Right renal pelvis (tissue), 4 donors: ENCODE data around the gene DUOX1. TPM values are rescaled to one million over a fixed set of nuclear protein-coding genes. Genes with fewer than 3 reads are reported as not detected.
A peak's percentile ranks its signal among the peaks of the same experiment; 100 is the strongest.

Source experiments
- DNase-seq, 4 donors: peaks; one replicate each; pipeline ENCODE4 v3.0.0-alpha.2; 2013; ENCODE audit warnings: low read depth in 4 of 4, low spot score in 3 of 4, missing footprints in 1 of 4
- polyA plus RNA-seq, 4 donors: library from polyadenylated mRNA; unstranded; fragments of 120-200 nt; gene quantifications; one replicate each; pipeline ENCODE4 v1.2.1, GENCODE V29; 2013; ENCODE audit not compliant: insufficient read length in 4 of 4

DUOX1 gene
- polyA plus RNA-seq, 4 donors = 2.2 to 2.9 (median 2.5) TPM

DNA sequence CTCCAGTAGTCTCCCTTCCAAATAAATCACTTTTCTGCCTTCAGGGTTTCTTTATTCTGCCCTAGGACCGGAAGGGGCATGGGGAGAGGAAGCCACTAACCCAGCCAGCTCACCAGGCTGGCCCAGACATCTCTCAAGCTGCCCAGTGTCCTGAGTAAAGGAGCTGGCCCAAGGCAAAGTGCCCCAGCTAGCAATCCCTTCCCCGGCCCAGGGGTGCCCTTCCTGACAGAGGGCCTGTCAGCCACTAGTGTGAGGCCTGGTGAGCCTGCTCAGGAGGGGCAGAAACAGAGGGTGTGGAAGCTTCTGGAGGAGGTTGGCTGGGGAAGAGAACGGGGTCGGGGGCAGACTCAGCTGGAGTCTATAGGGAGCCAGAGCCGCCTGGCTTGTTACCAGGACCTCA, 35.7 kb downstream of the DUOX1 start:
- DNase-seq = no peak

GRCh38 chr15:45166834-45167630, 37.2 kb downstream of the DUOX1 start:
- peak; percentile 57 to 70 (median 67) for DNase-seq

GRCh38 chr15:45167631-45168205, 37.9 kb downstream of the DUOX1 start:
- no peak for DNase-seq

DNA sequence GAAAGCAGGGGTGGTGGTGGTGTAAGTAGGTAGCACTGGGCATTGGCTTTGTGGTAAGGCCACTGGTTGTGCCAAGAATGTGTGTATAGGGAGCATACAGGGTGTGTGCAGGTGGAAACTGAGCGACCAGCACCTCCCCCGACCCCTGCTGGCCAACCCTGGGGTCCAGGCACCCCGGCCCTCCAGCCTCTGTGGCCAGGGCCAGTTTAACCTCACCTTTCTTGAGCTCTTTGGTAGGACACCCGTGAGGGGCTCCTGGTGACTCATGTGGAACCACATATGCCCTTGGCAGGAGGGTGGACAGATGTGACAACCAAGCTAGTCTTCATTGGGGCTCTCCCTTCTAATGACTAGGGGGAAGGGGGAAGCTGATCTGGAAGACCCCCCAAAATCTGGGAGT, 38.5 kb downstream of the DUOX1 start:
- DNase-seq = no peak

GRCh38 chr15:45168751-45169551, 39.2 kb downstream of the DUOX1 start:
- DNase-seq = no peak

DNA sequence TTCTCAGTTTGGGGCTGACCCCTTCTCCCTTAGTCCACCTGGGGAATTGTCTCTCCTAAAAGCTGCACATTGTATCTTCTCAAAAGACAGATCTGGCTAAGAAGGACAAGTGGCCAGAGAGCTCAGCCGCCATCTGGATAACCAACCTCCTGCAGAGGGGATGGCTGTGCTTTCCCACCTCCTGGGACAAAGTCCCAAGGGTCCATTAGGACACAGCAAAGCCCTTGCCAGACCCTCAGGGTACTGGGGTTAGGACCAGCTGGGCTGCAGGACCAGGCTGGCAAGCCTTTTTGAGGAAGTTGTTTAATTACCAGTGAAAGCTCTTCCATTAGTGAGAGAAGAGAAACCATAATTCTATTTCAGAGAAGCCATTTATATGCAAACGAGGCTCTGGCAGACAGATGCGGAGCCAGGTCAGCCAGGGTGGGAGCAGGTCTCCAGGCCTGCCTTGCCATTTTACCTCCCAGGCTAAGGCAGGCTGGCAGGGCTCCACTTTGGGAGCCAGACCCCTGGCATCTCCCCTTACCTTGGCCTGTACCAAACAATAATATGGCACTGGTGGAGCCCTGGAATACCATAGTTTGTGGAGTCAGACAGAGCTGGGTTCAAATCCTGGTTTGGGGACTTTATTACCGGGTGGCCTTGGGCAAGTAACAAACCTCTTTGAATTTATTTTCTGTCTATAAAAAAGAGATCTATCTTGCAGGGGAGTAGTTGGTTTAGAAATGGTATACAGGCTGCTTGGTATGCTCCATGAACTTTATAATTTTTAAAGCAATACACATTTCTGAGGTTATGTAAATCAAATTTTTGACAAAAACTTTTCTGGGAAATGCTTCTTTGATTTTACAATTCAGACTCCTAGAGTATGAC, 40.0 kb downstream of the DUOX1 start:
- DNase-seq = no peak

- no peak for DNase-seq
Observed at GRCh38 chr15:45171912-45172311, 42.1 kb downstream of the DUOX1 start.

DNA sequence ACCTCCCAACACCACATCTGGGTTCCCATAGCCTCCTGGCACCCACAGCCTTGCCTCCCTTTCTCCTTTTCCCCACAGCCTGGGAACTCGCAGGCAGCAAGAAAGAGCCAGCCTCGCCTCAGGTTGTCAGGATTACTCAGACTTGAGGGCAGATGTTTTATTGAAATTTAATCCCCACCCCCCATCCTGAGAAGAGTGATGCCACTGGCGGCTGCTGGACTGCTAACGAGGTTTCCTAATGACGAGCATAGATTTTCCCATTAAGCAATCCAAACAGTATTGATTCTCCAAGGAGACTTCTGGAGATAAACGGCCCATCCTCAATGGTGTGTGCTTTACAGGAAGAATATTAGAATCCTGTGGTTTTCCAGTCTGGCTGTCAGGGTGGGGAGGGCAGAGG, 44.3 kb downstream of the DUOX1 start:
- DNase-seq = no peak

DNA sequence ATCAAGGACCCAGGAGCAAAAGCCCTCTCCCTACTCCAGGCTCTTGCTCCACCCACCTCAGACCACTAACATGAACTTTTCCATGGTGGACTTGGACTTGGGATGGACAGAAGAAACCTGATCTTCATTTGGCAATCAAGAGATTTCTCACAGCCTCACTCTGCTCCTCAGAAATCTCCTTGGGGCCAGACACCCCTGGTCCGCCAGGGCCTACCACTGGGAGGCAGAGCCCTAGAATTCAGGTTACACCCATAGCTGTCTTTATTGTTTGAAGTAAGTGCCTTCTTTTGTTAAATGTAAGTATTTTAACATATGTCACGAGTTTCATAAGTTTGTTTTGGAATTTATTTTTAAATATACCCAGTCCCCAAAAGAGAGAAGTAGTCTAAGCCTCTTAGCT, 44.8 kb downstream of the DUOX1 start:
- no peak for DNase-seq

DNA sequence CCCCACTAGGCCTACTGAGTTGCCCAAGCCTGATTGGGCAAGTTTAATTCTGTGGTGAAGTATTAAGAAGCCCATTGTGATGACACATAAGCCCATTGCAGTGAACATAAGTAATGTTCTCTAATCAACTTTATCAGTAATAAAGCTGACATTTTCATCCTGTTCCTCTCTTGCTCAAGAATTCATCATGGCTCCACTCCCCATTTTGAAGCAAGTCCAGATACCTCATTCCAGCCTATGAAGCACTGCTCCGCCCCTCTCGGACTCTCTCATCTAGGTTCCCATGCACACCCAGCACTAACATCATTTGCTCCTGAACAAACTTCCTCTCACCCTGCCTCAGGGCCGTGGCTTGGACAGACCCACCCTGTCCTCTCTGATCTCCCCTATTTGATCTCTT, 47.5 kb downstream of the DUOX1 start:
- DNase-seq = no peak

- DNase-seq = no peak
Observed at GRCh38 chr15:45179221-45179985, 49.6 kb downstream of the DUOX1 start.

GRCh38 chr15:45180201-45180600, 50.4 kb downstream of the DUOX1 start:
- no peak for DNase-seq

GRCh38 chr15:45180648-45181436, 51.0 kb downstream of the DUOX1 start:
- no peak for DNase-seq

GRCh38 chr15:45181491-45182285, 51.9 kb downstream of the DUOX1 start:
- no peak for DNase-seq

DNA sequence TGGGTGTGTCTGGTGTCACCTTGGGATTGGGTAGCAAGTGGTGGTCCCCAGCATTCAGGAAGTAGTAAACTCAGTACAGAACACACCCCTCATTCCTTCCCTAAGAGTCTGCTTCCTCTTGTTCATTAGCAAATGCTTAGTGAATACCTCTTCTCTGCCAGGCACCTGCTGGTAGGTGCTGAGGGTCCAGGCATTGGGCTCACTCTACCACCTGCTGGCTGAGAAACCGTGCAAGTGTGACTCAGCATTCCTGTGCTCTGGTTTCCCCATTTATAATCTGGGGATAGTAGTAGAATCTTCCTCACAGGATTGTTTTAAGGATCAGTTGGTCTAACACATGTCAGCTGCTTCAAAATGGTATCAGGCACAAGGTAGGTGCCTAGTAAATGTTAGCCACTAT, 53.2 kb downstream of the DUOX1 start:
- no peak for DNase-seq

DNA sequence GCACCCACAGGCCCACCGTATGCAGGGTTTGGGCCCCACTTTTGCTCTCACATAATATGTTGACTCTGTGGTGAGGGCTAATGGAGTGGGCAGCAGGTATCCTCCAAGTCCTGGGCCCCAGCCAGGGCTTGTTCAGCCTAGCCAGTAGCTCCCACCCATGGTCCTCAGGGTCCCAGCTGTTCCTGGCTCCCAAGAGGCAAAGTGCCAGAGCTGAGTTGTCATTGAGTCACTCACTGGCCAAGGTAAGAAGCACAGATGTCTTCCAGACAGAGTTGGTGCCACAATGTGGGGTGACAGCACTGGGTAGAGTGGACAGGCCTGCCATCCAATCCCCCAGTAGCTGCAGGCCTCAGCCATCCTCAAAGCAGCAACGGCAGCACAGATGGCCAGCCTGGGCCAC, 53.7 kb downstream of the DUOX1 start:
- no peak for DNase-seq

DNA sequence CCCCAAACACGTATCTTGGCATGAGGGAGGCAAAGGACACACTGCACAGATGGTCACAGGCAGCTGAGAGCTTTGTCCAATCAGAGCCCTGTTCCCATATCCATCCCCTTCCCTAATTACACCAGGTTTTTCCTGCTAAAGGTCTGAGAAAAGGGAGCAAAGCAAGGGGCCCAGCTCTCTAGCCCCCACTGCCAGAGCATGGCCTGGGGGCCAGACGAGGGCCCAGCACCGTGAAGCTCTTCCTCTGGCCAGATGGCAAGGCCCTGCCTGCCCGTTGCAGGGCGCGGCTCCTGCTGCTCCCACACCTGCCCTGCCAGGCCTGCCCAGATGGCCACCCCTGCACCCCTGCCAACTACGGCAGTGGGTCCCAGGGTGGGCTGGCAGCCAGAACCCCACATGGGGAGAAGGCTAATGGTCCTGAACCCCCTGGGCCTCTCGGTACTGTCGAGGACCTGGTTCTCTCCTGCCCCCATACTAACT, 54.8 kb downstream of the DUOX1 start:
- no peak for DNase-seq
